GM11168 (cell line): Measurements from ENCODE around the gene VCL.
"Not testable (repeated sequence)": the region's sequence is repeated elsewhere in the genome, so short reads cannot be mapped to it uniquely, and the experiment has no call there.

Source experiments
- in situ Hi-C: fragments of 300-500 bp; cut with MboI; formaldehyde crosslinking; loops from one replicate; pipeline ENCODE4 v1.12.0; 2022; ENCODE audit warnings: low sequenced_read_pairs; ENCODE audit not compliant: unreplicated experiment

VCL gene

GRCh38 chr10:74000244-74000643 is 2.3 kb downstream of the VCL start:
- in situ Hi-C loops: not testable (repeated sequence)

DNA sequence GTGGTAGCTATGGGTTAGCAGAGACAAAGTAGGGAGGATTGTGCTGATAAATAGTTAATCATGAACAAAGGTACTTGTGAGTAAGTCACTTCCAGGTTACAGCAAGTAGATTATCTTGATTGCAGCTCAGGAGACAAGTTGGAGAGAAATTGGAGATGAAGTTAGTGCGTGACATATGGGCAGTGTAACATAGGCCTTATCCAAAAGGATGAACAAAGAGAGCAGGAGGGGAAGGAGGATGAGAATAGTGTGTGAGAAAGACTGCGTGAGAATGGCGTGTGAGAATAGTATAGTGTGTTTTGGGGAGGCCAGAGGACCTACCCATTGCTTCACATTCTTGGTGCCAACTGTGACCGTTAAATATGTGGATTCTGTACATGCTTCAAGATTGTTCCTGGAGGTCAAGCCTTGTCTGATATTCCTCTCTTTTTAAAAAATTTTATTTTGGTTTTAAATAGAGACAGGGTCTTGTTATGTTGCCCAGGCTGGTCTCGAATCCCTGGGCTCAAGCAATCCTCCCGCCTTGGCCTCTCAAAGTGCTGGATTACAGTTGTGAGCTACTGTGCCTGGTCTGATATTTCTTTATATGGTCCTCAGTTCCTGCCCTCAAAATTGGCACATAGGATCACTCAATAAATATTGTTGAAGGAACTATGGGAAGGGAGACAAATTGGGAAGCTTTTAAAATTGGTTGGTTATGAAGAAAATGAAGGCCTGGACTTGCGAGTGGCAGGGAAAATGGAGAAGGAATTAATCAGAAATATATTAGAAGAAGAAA is 3.2 kb downstream of the VCL start:
- in situ Hi-C loops: no loop called here

GRCh38 chr10:74006269-74006668 is 8.4 kb downstream of the VCL start:
- in situ Hi-C loops: no loop called here

DNA sequence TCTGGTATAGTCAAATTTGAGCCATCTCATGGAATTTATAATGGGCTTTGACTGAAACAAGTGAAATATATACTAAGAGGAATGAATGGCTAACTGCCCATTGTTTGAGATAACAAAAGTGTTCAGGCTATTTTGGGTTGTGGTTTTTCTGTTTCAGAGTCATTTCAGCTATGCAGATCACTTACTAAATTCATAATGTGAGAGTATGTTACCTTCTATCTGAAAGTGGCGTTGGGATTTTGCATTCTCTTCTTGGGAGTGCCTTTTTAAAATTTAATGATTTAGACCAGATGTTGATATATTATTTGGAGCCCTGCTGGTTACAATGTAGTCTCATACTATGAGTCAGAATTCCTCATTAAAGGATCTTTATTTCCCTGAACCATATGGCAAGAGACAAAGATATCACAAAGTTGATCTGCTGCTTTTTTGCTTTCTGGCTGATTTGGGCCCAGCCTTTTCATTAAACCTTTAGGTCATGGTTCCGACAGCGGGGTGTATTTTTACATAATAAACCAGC is 10.4 kb downstream of the VCL start:
- in situ Hi-C loops: no loop called here

- in situ Hi-C loops: no loop called here
Observed at GRCh38 chr10:74011017-74011416, 13.1 kb downstream of the VCL start.

- in situ Hi-C loops: no loop called here
Observed at GRCh38 chr10:74011770-74012169, 13.9 kb downstream of the VCL start.

DNA sequence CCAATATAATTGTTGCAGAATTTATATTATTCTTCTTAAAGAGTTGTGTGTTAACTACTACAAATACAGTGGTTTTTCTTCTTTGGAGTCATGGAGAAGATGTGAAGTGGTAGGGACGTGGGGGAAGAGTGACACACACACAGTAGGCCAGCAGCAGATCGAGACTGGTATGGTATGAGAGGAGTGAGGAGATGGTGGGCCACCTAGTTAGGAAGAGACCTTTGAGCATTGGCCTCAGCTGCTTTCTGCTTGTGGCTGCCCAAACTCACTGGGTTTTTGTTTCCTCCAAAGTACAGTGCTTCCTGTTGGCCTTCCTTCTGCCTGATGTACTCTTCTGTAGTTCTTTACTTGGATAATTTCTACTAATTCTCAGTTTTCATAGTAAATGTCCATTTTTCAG is 14.6 kb downstream of the VCL start:
- in situ Hi-C loops: no loop called here

DNA sequence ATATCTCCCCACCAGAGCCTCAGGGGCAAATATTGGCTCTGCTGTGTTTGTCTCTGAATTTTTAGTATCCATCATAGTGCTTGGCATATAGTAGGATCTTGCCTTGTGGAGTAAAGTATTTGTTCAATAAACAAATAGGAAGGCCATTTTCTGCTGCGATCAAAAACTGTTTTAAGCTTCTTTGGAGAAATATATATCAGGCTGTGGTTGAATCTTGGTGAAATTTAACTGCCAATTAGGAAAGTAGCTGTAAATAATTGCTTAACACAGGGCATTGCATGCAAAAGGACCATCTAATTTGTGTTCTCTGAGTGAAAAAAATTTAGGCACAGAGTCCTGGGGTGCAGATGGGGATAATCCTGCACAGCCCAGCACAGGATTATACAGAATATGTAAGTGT is 15.1 kb downstream of the VCL start:
- in situ Hi-C loops: no loop called here

DNA sequence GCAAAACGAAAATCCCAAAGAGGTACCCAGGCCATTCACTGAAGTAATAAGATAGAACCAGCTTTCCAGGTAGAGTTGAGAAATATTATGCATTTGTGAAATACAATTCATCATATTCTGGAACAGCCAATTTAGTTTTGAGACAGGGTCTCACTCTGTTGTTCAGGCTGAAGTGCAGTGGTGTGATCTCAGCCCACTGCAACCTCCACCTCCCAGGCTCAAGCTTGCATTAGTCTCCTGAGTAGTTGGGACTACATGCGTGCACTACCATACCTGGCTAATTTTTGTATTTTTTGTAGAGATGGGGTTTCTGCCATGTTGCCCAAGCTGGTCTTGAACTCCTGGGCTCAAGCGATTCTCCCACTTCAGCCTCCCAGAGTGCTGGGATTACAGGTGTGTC is 16.7 kb downstream of the VCL start:
- in situ Hi-C loops: not testable (repeated sequence)

GRCh38 chr10:74018241-74018640 is 20.3 kb downstream of the VCL start:
- in situ Hi-C loops: no loop called here

DNA sequence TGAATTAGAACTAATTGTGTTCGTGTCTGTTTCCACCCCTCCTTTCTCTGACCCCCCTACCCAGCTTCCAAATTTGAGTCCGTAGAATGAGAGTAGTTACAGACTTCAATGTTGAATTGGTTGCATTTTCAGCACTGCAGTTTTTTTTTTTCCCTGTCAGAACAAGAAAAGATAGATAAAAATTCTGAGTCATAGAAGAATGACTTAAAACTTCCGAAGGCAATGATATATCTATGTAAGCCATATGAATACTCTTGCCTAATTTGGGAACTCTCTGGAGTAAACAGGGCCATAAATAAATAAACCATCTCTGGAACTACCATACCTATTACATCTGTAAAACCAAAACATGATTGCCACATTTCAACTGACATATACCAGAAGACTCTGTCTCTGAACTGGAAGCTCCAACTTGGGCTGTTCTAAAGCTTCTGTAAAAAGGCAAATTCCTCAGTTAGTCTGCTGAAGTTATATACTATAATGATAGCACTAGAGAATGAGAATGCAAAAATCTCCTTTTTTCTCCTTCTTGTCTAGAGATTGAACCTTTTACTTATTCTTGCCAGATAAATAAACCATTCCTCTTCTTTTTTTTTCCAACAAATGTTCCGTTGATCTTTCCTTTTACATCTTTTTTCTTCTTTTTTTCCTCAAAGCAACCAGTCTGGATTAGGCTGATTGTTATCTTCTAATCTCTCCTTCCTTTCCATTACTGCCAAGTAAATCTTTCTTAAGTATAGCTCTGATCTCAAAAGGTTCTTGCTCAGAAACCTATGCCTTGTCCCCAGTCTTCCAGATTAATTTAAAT is 23.5 kb downstream of the VCL start:
- in situ Hi-C loops: no loop called here

- in situ Hi-C loops: no loop called here
Observed at GRCh38 chr10:74022926-74023629, 25.2 kb downstream of the VCL start.

GRCh38 chr10:74024600-74024999 is 26.7 kb downstream of the VCL start:
- in situ Hi-C loops: no loop called here

DNA sequence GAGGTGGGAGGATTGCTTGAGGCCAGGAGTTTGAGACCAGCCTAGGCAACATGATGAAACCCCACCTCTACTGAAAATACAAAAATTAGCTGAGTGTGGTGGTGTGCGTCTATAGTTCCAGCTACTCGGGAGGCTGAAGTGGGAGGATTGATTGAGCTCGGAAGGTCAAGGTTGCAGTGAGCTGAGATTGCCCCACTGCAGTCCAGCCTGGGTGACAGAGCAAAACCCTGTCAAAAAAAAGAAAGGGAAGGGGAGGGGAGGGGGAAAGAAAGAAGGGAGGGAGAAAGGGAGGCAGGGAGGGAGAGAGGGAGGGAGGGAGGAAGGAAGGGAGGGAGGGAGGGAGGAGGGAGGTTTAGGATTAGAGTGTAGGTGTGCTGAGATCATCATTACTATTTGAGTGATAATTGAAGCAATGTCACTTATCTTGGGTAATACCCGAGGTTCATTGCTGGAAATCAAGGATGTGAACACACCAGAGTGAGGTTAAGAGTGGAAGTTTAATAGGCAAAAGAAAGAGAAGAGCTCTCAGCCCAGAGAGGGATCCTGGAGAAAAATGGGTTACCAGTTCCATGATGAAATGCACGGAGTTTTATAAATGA is 27.6 kb downstream of the VCL start:
- in situ Hi-C loops: no loop called here

DNA sequence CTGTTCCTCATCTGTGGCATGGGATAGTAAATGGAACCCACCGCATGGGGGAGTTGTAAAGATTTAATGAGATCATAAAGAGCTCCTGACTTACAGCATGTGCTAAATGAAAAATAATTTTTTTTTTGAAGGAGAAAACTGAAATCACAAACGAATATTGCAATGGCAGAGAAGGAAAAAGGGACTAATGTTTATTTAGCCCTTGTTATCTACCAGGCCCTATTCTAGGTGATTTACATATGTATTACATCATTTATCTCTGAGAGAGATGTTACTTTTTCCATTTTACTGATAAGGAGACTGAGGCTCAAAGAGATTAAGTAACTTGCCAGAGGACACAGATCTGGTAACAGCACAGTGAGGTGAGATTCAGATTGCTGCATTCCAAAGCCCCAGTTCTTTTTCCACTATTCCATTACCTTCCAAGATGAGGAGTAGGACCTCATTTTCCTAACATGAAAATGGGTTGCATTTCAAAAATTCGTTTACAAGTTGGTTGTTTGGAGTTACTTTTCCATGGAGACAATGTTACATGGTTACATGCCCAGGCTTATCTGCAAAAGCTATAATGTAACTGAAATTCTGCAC is 28.6 kb downstream of the VCL start:
- in situ Hi-C loops: no loop called here

GRCh38 chr10:74027702-74028101 is 29.8 kb downstream of the VCL start:
- in situ Hi-C loops: no loop called here

DNA sequence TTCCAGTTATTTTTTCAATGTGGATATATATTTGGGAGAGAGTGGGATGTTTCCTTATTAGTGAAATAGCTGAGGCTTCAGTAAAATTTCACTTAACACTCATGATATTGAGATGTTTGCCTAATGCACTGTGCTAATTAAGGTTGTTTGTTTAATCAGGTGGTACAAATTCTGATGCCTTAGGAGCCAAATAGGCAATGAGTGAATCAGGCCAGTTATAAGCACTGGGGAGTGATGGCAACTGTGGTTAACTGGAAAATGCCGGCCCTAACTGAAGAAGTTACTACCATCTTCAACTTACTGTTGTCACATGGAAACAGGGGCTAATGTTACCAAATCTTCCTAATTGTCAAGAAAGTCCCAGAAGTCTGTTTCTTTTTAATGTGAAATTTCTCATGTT is 32.0 kb downstream of the VCL start:
- in situ Hi-C loops: no loop called here

DNA sequence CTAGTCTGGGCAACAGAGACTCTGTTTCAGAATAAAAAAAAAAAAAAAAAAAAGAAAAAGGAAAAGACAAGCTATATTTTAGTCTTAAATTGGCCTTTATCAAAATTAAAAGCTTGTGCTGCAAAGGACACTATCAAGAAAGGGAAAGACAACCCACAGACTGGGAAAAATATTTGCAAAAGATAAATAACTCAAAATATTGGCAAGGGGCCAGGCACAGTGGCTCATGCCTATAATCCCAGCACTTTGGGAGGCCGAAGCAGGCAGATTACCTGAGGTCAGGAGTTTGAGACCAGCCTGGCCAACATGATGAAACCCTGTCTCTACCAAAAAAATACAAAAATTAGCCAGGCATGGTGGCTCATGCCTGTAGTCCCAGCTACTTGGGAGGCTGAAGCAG is 34.3 kb downstream of the VCL start:
- in situ Hi-C loops: not testable (repeated sequence)

- in situ Hi-C loops: no loop called here
Observed at GRCh38 chr10:74032900-74033655, 35.2 kb downstream of the VCL start.
